Measurements from ENCODE around the gene SNX5. TPM values are rescaled to one million over a fixed set of nuclear protein-coding genes. Genes with fewer than 3 reads are reported as not detected.

Gene SNX5
- total RNA-seq, 4 donors from 2014 or later: 131 to 257 (median 132) TPM

DNA sequence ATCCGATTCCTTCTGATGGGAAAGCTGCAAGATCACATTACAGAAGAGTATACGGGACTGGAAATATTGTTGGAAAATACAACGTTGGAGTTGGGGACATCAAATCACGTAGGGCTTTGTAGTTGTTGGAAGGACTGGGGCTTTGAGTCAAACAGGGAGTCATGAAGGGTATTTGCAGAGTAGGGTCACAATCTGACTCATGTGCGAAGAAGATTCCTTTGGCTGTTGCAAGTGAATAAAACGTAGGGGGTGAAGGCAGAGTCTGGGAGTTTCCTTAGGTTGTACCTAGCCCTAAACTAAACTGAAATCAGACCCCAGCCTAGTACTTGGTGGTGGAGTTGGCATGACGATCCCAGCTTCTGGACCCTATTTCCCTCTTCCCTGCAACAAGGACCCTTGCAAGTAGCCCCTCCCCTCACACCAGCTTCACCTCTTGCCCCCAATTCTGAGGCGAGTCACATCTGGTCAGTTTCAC lies 32.3 kb downstream of the SNX5 start:
- no peaks in the 10 kb centered on the region for H3K9me3 ChIP-seq
- H3K27ac ChIP-seq: peak overlapping the region in 3 of 4 donors; percentile 44 to 72 (median 50)
- DNase-seq: no peak
- H3K4me1 ChIP-seq: peaks cover 0 to 32% (median 12%) of the 10 kb centered on the region in 4 donors
- H3K27me3 ChIP-seq: no peaks in the 10 kb centered on the region
- TF ChIP-seq, protein P1, sequence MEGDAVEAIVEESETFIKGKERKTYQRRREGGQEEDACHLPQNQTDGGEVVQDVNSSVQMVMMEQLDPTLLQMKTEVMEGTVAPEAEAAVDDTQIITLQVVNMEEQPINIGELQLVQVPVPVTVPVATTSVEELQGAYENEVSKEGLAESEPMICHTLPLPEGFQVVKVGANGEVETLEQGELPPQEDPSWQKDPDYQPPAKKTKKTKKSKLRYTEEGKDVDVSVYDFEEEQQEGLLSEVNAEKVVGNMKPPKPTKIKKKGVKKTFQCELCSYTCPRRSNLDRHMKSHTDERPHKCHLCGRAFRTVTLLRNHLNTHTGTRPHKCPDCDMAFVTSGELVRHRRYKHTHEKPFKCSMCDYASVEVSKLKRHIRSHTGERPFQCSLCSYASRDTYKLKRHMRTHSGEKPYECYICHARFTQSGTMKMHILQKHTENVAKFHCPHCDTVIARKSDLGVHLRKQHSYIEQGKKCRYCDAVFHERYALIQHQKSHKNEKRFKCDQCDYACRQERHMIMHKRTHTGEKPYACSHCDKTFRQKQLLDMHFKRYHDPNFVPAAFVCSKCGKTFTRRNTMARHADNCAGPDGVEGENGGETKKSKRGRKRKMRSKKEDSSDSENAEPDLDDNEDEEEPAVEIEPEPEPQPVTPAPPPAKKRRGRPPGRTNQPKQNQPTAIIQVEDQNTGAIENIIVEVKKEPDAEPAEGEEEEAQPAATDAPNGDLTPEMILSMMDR (IDR thresholded peaks at IDR 0.05): no peak
- TF ChIP-seq POLR2A (IDR thresholded peaks at IDR 0.05): no peak
- no peak overlapping the region for H3K4me3 ChIP-seq
- peaks cover 0 to 5% (median 0%) of the 10 kb centered on the region in 3 donors for H3K36me3 ChIP-seq

DNA sequence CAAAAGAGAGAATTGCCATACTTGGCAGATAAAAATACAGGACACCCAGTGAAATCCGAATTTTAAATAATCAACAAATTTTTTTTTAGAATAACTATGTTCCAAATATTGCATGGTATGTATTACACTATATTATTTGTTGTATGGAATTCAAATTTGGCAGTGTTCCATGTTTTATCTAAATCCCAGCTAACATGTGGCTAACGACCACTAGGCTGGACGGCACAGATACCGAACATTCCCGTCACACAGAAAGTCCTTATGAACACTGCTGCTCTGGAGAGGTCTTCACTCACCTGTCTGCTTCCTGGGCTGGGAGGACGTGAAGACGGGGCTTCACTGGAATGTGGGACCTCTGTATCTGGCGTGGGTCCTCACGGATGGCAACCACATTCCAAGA lies 32.8 kb downstream of the SNX5 start:
- Histone ChIP-seq H3K27ac (peak overlapping the region in 2 of 4 donors; percentile 50 to 72), H3K36me3 (no peaks in the 10 kb centered on the region), H3K4me3 (no peak overlapping the region), H3K27me3 (no peaks in the 10 kb centered on the region), H3K4me1 (peaks cover 0 to 32% (median 12%) of the 10 kb centered on the region in 4 donors), H3K9me3 (no peaks in the 10 kb centered on the region)
- DNase-seq: no peak
- TF ChIP-seq POLR2A (IDR thresholded peaks at IDR 0.05): no peak
- TF ChIP-seq, protein P1 (IDR thresholded peaks at IDR 0.05): no peak

DNA sequence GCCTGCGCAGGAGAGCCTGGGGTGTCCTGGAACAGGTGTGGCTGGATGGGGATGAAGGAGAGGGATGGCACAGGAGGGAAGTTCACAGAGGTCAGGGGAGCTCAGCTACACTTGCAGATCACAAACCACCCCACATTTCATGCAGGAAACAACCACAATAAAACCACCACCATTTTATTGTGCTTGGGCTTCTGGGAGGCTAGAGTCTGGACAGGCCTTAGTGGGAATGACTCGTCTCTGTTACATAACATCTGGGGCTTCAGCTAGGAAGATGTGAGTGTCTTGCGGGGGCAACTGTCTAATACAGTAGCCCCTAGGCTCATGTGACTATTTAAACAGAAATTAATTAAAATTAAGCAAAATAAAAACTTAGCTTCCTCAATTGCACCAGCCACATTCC lies 33.4 kb downstream of the SNX5 start:
- Histone ChIP-seq H3K27ac (no peak overlapping the region), H3K4me3 (no peak overlapping the region), H3K9me3 (no peaks in the 10 kb centered on the region), H3K36me3 (no peaks in the 10 kb centered on the region), H3K4me1 (peaks cover 0 to 32% (median 12%) of the 10 kb centered on the region in 4 donors), H3K27me3 (no peaks in the 10 kb centered on the region)
- DNase-seq: no peak
- TF ChIP-seq, protein P1 (IDR thresholded peaks at IDR 0.05): no peak
- TF ChIP-seq POLR2A (IDR thresholded peaks at IDR 0.05): no peak

DNA sequence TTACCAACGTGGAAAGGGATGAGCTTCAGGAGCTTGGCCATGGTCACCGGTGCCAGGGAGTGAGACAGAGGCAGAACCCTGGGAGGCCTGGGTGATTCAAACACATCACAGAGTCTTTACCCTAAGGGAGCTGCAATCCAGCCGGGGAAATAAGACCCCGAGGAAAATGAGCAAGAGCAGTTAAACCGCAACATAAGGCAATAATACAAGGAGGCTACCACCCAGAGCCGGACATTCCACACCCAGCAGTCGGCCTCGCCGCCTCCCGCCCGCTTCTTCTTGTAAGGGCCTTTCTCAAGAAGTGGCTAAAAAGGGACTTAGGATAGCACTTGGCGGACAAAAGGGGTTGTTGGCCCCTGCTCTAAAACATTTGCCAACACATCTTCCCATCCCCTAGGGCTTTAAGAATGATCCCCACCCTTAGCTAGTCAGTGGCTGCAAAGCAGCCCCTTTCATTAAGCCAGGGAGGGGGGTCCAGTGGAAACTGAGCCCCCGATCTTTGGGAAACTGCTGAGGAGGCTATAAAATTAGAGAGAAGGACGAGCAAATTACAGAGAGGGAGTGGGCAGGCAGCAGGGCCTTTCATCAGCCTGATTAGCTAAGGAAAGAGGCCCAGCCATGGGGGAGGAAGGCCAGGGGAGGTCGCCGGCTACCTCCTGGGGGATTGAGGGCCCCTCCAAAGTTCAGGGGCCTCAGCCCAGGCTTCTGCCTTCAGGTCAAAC lies 34.3 kb downstream of the SNX5 start:
- H3K4me1 ChIP-seq: peaks cover 0 to 29% (median 8%) of the 10 kb centered on the region in 4 donors
- no peak overlapping the region for H3K27ac ChIP-seq
- DNase-seq: no peak
- H3K27me3 ChIP-seq: no peaks in the 10 kb centered on the region
- H3K4me3 ChIP-seq: no peak overlapping the region
- H3K9me3 ChIP-seq: no peaks in the 10 kb centered on the region
- no peak for TF ChIP-seq POLR2A (IDR thresholded peaks at IDR 0.05)
- TF ChIP-seq, protein P1 (IDR thresholded peaks at IDR 0.05): no peak
- H3K36me3 ChIP-seq: no peaks in the 10 kb centered on the region

DNA sequence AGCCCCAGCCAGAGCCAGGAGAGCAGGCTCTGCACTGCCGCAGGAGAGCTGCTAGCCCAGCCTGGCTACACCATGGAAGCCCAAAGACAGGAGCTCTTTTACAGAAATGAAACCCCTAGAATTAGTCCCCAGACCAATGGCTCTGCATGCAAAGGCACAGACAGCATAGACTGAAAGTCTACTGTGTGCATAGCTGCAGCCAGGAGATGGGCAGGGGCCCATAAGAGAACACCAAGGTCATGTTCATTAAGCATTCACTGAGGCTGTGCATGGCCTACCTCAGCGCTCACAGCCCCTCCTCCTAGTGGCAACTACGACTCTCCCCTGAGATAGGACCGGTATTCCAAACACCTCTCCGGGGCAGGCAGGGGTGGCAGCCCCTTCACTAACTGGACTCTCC lies 34.9 kb downstream of the SNX5 start:
- no peak overlapping the region for H3K4me3 ChIP-seq
- DNase-seq: no peak
- H3K9me3 ChIP-seq: no peaks in the 10 kb centered on the region
- H3K27ac ChIP-seq: no peak overlapping the region
- no peak for TF ChIP-seq POLR2A (IDR thresholded peaks at IDR 0.05)
- TF ChIP-seq, protein P1 (IDR thresholded peaks at IDR 0.05): no peak
- no peaks in the 10 kb centered on the region for H3K27me3 ChIP-seq
- peaks cover 0 to 29% (median 2%) of the 10 kb centered on the region in 4 donors for H3K4me1 ChIP-seq
- H3K36me3 ChIP-seq: no peaks in the 10 kb centered on the region

Data from Peyer's patch (tissue), 4 donors.